ENCODE data around the gene TMEM273. TPM values are rescaled to one million over a fixed set of nuclear protein-coding genes. Genes with fewer than 3 reads are reported as not detected.

The TMEM273 gene, protein sequence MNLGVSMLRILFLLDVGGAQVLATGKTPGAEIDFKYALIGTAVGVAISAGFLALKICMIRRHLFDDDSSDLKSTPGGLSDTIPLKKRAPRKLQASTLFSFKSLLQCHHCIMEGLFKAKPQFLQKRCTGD
- 0.09 to 0.39 TPM (median 0.27 TPM) in 3 replicates for total RNA-seq (2021)
- Bru-seq, nascent RNA = percentile 4 among the genes with signal in this experiment
- long read RNA-seq, experiment 1 = 0 reads
- long read RNA-seq, experiment 2 = 0 reads
- long read RNA-seq, experiment 3 = 0 reads

DNA sequence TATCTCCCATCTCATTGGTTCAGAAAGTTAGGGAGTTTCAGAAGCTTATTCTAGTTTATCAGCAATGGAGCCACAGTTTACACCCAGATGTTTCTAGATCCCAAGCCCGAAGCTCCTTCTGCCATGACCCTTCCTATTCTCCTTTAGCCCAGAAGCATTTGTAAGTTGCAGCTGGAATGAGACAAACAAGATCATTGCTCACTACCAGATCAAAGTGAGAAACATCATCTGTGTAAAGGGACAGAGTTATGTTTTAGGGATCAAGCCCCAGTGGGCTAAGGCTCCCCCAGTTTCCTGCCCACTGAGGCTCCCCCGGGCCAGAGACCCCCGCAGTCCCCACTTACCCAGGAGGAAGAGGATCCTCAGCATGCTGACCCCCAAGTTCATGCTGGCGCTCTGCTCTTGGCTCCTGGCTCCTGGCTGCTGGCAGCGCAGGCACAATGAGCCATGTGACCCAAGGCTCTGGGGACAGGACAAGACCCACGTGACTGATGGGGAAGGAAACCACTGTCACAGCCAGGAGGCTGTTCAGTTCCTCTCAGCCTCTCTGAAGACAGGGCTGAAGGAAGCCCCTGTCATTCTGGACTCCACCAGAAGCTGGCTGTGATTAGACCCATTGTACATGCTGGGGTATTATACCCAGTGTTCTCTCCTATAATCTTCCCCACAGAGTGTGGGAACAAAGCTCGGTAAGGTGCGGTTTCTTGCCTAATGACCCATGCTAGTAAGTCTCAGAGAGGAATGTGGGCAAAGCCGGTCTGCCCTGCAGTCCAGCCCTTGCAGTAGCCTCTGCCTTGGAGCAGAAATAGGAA is at the start of gene TMEM273:
Gene TMEM273, minus strand, starts transcription at position 442 of the 812 bp plus-strand sequence. Its CDS starts 55 bp downstream, at position 387.
- Mint-ChIP-seq H3K27ac (no peak within 1 kb of the TSS), H3K36me3 (no peaks in the 10 kb centered on the region), H3K9me3 (no peaks in the 10 kb centered on the region), H3K4me3 (no peak within 1 kb of the TSS), H3K27me3 (ENCODE audit: low read depth) (no peaks in the 10 kb centered on the region), H3K4me1 (0 out of 2 replicates have a peak, but pooled peaks cover 4% of the 10 kb centered on the region)
- ChIA-PET POLR2A (no interaction called here), CTCF (interaction anchor here (0.7 kb wide), 1 partner anchor 24 kb away, joined by 3 read pairs; no protein-coding TSS in a partner anchor)
- no peak for ATAC-seq
- TF ChIP-seq, protein P1, sequence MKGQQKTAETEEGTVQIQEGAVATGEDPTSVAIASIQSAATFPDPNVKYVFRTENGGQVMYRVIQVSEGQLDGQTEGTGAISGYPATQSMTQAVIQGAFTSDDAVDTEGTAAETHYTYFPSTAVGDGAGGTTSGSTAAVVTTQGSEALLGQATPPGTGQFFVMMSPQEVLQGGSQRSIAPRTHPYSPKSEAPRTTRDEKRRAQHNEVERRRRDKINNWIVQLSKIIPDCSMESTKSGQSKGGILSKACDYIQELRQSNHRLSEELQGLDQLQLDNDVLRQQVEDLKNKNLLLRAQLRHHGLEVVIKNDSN (CRISPR knock-in tag; IDR thresholded peaks at IDR 0.05) = peak; percentile 47; the same call in 1 of the 2 replicates
- TF ChIP-seq NR1H2 (CRISPR knock-in tag; IDR thresholded peaks at IDR 0.05) = no peak
- DNase-seq (ENCODE audit: low spot score) = no peak

DNA sequence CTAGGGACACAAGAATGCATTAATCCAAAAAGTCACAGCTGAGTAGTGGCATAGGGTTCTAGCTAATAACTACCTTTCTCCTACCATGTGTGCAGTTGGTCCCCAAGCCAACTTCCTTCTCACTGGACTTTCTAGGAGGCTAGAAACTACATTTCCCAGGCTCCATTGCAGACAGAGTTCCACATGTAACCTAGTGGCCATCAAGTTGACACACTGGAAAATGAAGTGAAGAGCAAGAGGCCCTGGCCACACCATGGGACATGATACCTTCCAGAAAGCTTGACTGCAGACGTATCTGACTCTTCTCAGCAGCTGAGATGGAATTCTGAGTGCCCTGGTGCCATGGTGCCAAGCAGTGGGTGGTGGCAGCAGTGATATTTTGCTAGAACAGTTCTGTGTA is 49.8 kb upstream of the TMEM273 start:
- DNase-seq (ENCODE audit: low spot score) (no peak), ATAC-seq (peak; percentile 30; the same call in 1 of the 2 replicates)
- H3K4me3 Mint-ChIP-seq = no peak overlapping the region
- TF ChIP-seq SMAD4 (CRISPR knock-in tag; IDR thresholded peaks at IDR 0.05) (no peak), PRRX2 (CRISPR knock-in tag; IDR thresholded peaks at IDR 0.05) (no peak)
- peaks cover 31% of the 10 kb centered on the region for H3K27me3 Mint-ChIP-seq (ENCODE audit: low read depth)
- POLR2A ChIA-PET = no interaction called here
- peaks cover 6% of the 10 kb centered on the region; the same call in 1 of the 2 replicates for H3K9me3 Mint-ChIP-seq
- no peaks in the 10 kb centered on the region for H3K36me3 Mint-ChIP-seq
- CTCF ChIA-PET = no interaction called here
- peaks cover 5% of the 10 kb centered on the region for H3K4me1 Mint-ChIP-seq
- no peak overlapping the region for H3K27ac Mint-ChIP-seq

DNA sequence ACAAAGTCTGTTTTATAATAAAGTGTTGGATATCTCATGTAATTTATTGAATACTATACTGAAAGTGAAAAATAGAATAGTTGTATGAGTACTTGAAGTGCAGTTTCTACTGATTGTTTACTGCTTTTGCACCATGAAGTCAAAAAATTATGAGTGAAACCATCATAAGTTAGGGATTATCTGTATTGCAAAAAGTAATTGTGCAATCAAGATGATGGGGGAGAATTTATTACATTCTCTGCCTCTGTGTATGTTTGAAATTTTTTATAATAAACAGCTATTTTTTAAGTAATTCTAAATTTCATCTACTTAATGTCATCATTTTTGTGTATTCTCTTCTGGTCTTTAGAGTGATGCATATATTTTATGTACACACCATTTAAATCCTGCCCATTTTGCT is 47.2 kb upstream of the TMEM273 start:
- POLR2A ChIA-PET = interaction anchor here (0.7 kb wide), 1 partner anchor 172 kb away, joined by 3 read pairs; no protein-coding TSS in a partner anchor

More for the DNA sequence above, 47.2 kb upstream of the TMEM273 start:
- Mint-ChIP-seq H3K4me1 (no peaks in the 10 kb centered on the region), H3K9me3 (peaks cover 6% of the 10 kb centered on the region; the same call in 1 of the 2 replicates), H3K36me3 (no peaks in the 10 kb centered on the region), H3K27ac (no peak overlapping the region), H3K27me3 (ENCODE audit: low read depth) (peaks cover 6% of the 10 kb centered on the region), H3K4me3 (no peak overlapping the region)
- TF ChIP-seq, protein P2, sequence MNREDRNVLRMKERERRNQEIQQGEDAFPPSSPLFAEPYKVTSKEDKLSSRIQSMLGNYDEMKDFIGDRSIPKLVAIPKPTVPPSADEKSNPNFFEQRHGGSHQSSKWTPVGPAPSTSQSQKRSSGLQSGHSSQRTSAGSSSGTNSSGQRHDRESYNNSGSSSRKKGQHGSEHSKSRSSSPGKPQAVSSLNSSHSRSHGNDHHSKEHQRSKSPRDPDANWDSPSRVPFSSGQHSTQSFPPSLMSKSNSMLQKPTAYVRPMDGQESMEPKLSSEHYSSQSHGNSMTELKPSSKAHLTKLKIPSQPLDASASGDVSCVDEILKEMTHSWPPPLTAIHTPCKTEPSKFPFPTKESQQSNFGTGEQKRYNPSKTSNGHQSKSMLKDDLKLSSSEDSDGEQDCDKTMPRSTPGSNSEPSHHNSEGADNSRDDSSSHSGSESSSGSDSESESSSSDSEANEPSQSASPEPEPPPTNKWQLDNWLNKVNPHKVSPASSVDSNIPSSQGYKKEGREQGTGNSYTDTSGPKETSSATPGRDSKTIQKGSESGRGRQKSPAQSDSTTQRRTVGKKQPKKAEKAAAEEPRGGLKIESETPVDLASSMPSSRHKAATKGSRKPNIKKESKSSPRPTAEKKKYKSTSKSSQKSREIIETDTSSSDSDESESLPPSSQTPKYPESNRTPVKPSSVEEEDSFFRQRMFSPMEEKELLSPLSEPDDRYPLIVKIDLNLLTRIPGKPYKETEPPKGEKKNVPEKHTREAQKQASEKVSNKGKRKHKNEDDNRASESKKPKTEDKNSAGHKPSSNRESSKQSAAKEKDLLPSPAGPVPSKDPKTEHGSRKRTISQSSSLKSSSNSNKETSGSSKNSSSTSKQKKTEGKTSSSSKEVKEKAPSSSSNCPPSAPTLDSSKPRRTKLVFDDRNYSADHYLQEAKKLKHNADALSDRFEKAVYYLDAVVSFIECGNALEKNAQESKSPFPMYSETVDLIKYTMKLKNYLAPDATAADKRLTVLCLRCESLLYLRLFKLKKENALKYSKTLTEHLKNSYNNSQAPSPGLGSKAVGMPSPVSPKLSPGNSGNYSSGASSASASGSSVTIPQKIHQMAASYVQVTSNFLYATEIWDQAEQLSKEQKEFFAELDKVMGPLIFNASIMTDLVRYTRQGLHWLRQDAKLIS (CRISPR knock-in tag; IDR thresholded peaks at IDR 0.05; ENCODE audit: borderline replicate concordance) = no peak
- no peak for TF ChIP-seq MYBL2 (CRISPR knock-in tag; IDR thresholded peaks at IDR 0.05)
- TF ChIP-seq, protein P3, sequence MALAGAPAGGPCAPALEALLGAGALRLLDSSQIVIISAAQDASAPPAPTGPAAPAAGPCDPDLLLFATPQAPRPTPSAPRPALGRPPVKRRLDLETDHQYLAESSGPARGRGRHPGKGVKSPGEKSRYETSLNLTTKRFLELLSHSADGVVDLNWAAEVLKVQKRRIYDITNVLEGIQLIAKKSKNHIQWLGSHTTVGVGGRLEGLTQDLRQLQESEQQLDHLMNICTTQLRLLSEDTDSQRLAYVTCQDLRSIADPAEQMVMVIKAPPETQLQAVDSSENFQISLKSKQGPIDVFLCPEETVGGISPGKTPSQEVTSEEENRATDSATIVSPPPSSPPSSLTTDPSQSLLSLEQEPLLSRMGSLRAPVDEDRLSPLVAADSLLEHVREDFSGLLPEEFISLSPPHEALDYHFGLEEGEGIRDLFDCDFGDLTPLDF (CRISPR knock-in tag; IDR thresholded peaks at IDR 0.05) = no peak
- no peak for TF ChIP-seq GABPB1 (CRISPR knock-in tag; IDR thresholded peaks at IDR 0.05)
- TF ChIP-seq, protein P4, sequence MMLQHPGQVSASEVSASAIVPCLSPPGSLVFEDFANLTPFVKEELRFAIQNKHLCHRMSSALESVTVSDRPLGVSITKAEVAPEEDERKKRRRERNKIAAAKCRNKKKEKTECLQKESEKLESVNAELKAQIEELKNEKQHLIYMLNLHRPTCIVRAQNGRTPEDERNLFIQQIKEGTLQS (CRISPR knock-in tag; conservative IDR thresholded peaks at IDR 0.05) = no peak
- ATAC-seq (no peak), DNase-seq (ENCODE audit: low spot score) (no peak)
- CTCF ChIA-PET = no interaction called here
